K562 (cell line): ENCODE measurements around the gene ALDH6A1. TPM values are rescaled to one million over a fixed set of nuclear protein-coding genes. Genes with fewer than 3 reads are reported as not detected.

Experiments
- ATAC-seq: fragments of 200-7000 bp; cut with Tn5 transposase; 3 replicates; pipeline ENCODE4 v1.9.1; 2020; ENCODE audit warnings: moderate library complexity
- BruUV-seq: library from RNA; stranded (reverse); fragments of 400-500 nt; replicated peaks from 2 replicates; lab custom pipeline; 2021; lab: Mats Ljungman, UMichigan
- CTCF ChIA-PET: fragments of 300-600 bp; formaldehyde crosslinking; extraction: SDS; loops from one replicate; lab custom pipeline; 2021; ENCODE audit warnings: low intra/inter-chr PET ratio; lab: Yijun Ruan, JAX
- POLR2A ChIA-PET: fragments of 300-600, 350-650 bp; sonication (Branson Sonifier 250); formaldehyde crosslinking; extraction: SDS; loops from one replicate; lab custom pipeline; 2021; ENCODE audit warnings: antibody characterized with exemption, inconsistent platforms; lab: Yijun Ruan, JAX
- DNase-seq, 4 experiments: peaks; one replicate each; pipeline versions ENCODE4 v3.0.0 to v3.0.0-alpha.2; 2011 to 2018; ENCODE audit warnings: low spot score in 3 of 4, mixed read lengths in 3 of 4; ENCODE audit errors: extremely low read depth in 1 of 4
- FAIRE-seq: peaks from 2 replicates; lab custom pipeline; 2011; peaks lifted over from hg19 to GRCh38; lab: Jason Lieb, UNC
- H2AFZ ChIP-seq: 2 replicates; pipeline ENCODE4 v1.6.0; 2011; ENCODE audit warnings: low read depth, low read length, control low read depth, inconsistent platforms
- H3K27ac ChIP-seq: fragments of 200-600 bp; 3 replicates; pipeline ENCODE4 v1.8.0; 2011; ENCODE audit warnings: low read depth, mild to moderate bottlenecking, control low read depth, inconsistent platforms, low read length, moderate library complexity, mixed read lengths; ENCODE audit errors: extremely low read depth
- H3K27me3 ChIP-seq, 2 experiments: fragments of 300-600 bp in 1 of 2; 2 replicates in 1 of 2; 3 replicates in 1 of 2; pipeline versions ENCODE4 v1.6.0 to v1.8.0; 2011; ENCODE audit warnings: inconsistent platforms in 2 of 2, low read length in 2 of 2, mild to moderate bottlenecking in 1 of 2, mixed read lengths in 1 of 2, moderate library complexity in 1 of 2; ENCODE audit not compliant: control insufficient read depth in 2 of 2, insufficient read depth in 2 of 2
- H3K36me3 ChIP-seq: fragments of 300-600 bp; 3 replicates; pipeline ENCODE4 v1.8.0; 2011; ENCODE audit warnings: mild to moderate bottlenecking, low read length, inconsistent platforms; ENCODE audit not compliant: control insufficient read depth, insufficient read depth
- H3K4me1 ChIP-seq, 2 experiments: fragments of 200-600 bp in 1 of 2; replicated peaks in 1 of 2; 2 replicates in 1 of 2; 3 replicates in 1 of 2; pipeline versions ENCODE4 v1.5.1 to v1.8.0; 2011; ENCODE audit warnings: inconsistent platforms in 2 of 2, low read length in 2 of 2, mild to moderate bottlenecking in 1 of 2, mixed read lengths in 1 of 2, moderate library complexity in 1 of 2; ENCODE audit not compliant: control insufficient read depth in 2 of 2, insufficient read depth in 2 of 2
- H3K4me2 ChIP-seq: 2 replicates; pipeline ENCODE4 v1.6.1; 2011; ENCODE audit warnings: low read length, control low read depth, inconsistent platforms, mixed read lengths; ENCODE audit not compliant: insufficient read depth
- H3K4me3 ChIP-seq: fragments of 200-600 bp; sonication (generic), shearing (Covaris generic); 2 replicates; pipeline ENCODE4 v1.5.1; 2016; ENCODE audit warnings: control low read depth, inconsistent platforms
- H3K79me2 ChIP-seq: fragments of 200-600 bp; 3 replicates; pipeline ENCODE4 v1.8.0; 2011; ENCODE audit warnings: low read length, inconsistent platforms; ENCODE audit not compliant: control insufficient read depth, insufficient read depth
- H3K9ac ChIP-seq, 2 experiments: 2 replicates each; pipeline versions ENCODE4 v1.6.0 to v1.6.1; 2011; ENCODE audit warnings: low read depth in 2 of 2, low read length in 2 of 2, control low read depth in 1 of 2, inconsistent platforms in 1 of 2, mild to moderate bottlenecking in 1 of 2, mixed read lengths in 1 of 2; ENCODE audit not compliant: insufficient read depth in 1 of 2
- H3K9me1 ChIP-seq: one replicate; pipeline ENCODE4 v1.6.0; 2011; ENCODE audit warnings: inconsistent platforms, mild to moderate bottlenecking, low read length, moderate library complexity; ENCODE audit not compliant: control insufficient read depth, insufficient read depth
- H3K9me3 ChIP-seq: replicated peaks from 2 replicates; pipeline ENCODE4 v1.5.1; 2011; ENCODE audit warnings: low read depth, low read length, inconsistent platforms; ENCODE audit not compliant: control insufficient read depth, insufficient read depth
- H4K20me1 ChIP-seq: replicated peaks from 2 replicates; pipeline ENCODE4 v1.6.1; 2011; ENCODE audit warnings: low read length, inconsistent platforms, mixed read lengths; ENCODE audit not compliant: control insufficient read depth, insufficient read depth
- NONO ChIP-seq, 2 experiments: fragments of 200-400 bp in 1 of 2; fragments of 450-650 bp in 1 of 2; formaldehyde crosslinking in 1 of 2; IDR thresholded peaks; 2 replicates each; pipeline ENCODE4 v1.6.1; 2017; ENCODE audit warnings: low read depth in 2 of 2, mild to moderate bottlenecking in 2 of 2, moderate library complexity in 2 of 2, low read length in 1 of 2
- ZNF143 ChIP-seq: sonication (generic); formaldehyde crosslinking; IDR thresholded peaks from 2 replicates; pipeline ENCODE4 v1.9.0; 2022; ENCODE audit warnings: mild to moderate bottlenecking, missing genetic modification reagents
- WGBS: fragments of 100-300 bp; shearing (Covaris generic); methylation state at CpG from one replicate; pipeline ENCODE4 v1.1.6; 2016; ENCODE audit warnings: low coverage, mixed read lengths; ENCODE audit not compliant: insufficient coverage; ENCODE audit errors: missing lambda C conversion rate; 5-methylcytosine and 5-hydroxymethylcytosine counted together
- in situ Hi-C: fragments of 300-500 bp; cut with MboI; formaldehyde crosslinking; loops from 4 replicates; pipeline ENCODE4 v1.15.0; 2018; ENCODE audit warnings: inconsistent platforms, mixed read lengths
- intact Hi-C: fragments of 100-400 bp; cut with micrococcal nuclease; formaldehyde crosslinking; loops from 2 replicates; pipeline ENCODE4 v1.14.2; 2022
- polyA plus RNA-seq, 8 experiments: library from polyadenylated mRNA; depleted of rRNA in 4 of 8; stranded (reverse) in 5 of 8; unstranded in 3 of 8; fragments of >200 nt; fragmentation: Nextera tagmentation in 2 of 8; fragmentation: Illumina TruSeq in 1 of 8; extraction: Ambion mirVana in 2 of 8; extraction: Trizol in 1 of 8; gene quantifications; 2 replicates each; pipeline versions ENCODE4 v1.2.1 to v1.2.3, GENCODE V29; 2011 to 2014; ENCODE audit warnings: inconsistent platforms in 1 of 8, missing spikeins in 1 of 8
- total RNA-seq, 7 experiments: library from RNA; depleted of rRNA in 6 of 7; stranded (reverse); fragments of >200 nt in 6 of 7; fragmentation: Illumina TruSeq in 2 of 7; extraction: Trizol in 2 of 7; gene quantifications; 2 replicates each; pipeline versions ENCODE4 v1.2.1 to v1.2.3, GENCODE V29; 2011 to 2021; ENCODE audit warnings: low replicate concordance in 1 of 7

ALDH6A1 gene
- total and polyA plus RNA-seq, 9 of the 15 experiments (the other 6 are each of a cell fraction or from before 2014, with no cell fraction given), result 3.1 to 11.5 (median 4.6) TPM

DNA sequence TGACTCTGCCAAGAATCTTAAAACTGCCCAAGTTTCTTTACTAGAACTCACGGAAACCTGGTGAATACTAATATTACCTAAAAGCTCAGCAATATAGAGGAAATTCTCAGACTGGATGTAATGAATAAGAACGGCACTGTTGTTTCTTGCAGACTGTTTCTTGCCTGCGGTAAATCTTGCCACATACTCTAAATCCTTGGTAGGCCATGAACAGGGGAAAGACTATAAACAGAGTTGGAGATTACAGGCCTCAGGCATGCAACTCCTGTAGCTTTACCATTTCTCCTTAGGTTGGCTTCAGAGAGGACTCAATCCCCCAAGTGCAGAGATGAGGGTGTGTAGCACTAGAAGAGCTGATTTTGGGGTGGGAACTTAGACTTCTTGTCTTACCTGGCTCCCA is 1.1 kb downstream of the ALDH6A1 start:
- Histone ChIP-seq H3K79me2 (peaks cover 25% of the 10 kb centered on the region), H3K4me3 (peak overlapping the region; percentile 90; the same call in 1 of the 2 replicates), H3K27me3 (no peaks in the 10 kb centered on the region), H3K27ac (no peak overlapping the region), H3K9me1 (no peaks in the 10 kb centered on the region), H3K36me3 (no peaks in the 10 kb centered on the region), H3K9ac (peak overlapping the region in 1 of 2 experiments; percentile 81; a peak in 2 of 4 replicates), H3K9me3 (no peaks in the 10 kb centered on the region), H4K20me1 (no peaks in the 10 kb centered on the region), H2AFZ (0 out of 2 replicates have a peak overlapping the region, but pooled peaks have one; percentile 92), H3K4me2 (peak overlapping the region; percentile 93), H3K4me1 (peaks cover 6 to 10% of the 10 kb centered on the region in 2 experiments; a peak in 3 of 5 replicates)
- TF ChIP-seq NONO (IDR thresholded peaks at IDR 0.05; ENCODE audit: low read depth in 2 of 2, low read length in 1 of 2), result no peak
- ATAC-seq, result no peak
- intact Hi-C loops, result no loop called here
- ChIA-PET POLR2A (interaction anchor here (1.8 kb wide), 1 partner anchor 10 kb away, joined by 7 read pairs; no protein-coding TSS in a partner anchor), CTCF (no interaction called here)
- in situ Hi-C loops, result no loop called here
- WGBS, result 64% methylated on average over 3 of the region's 3 CpGs
- BruUV-seq, result no TSS peak
- no peak for FAIRE-seq
- DNase-seq, result no peak

DNA sequence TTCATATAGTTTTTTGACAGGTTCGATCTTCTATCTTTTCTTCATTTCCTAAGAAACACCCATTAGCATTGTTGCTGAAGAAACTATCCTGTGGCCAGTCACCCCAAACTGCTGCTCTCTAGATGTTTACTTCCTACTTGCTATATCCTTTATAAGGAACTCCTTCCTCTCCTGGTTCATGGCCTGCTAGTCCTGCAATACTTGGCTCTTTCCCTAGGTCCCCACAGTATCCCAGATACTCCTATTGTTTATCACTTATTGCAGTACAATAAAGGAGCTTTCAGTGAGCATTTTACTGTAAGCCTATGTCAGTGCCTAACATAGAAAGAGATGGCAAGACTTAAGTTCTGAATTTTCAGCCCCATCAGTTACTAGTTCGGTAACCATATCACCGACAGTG is 2.8 kb downstream of the ALDH6A1 start:
- no peak for TF ChIP-seq ZNF143 (CRISPR knock-in tag)
- no peaks in the 10 kb centered on the region for H3K9me1 ChIP-seq
- no TSS peak for BruUV-seq
- FAIRE-seq, result no peak
- H3K27me3 ChIP-seq, result no peaks in the 10 kb centered on the region
- H3K36me3 ChIP-seq, result no peaks in the 10 kb centered on the region
- peaks cover 10 to 17% of the 10 kb centered on the region in 2 experiments; a peak in 4 of 5 replicates for H3K4me1 ChIP-seq
- ATAC-seq, result no peak
- DNase-seq, result no peak
- no peak overlapping the region for H3K27ac ChIP-seq
- H3K9ac ChIP-seq, result no peak overlapping the region
- peaks cover 22% of the 10 kb centered on the region for H3K79me2 ChIP-seq
- POLR2A ChIA-PET, result interaction anchor here (0.7 kb wide), 1 partner anchor 199 kb away, joined by 3 read pairs; no protein-coding TSS in a partner anchor
- H3K4me2 ChIP-seq, result no peak overlapping the region
- intact Hi-C loops, result no loop called here
- no peak overlapping the region for H2AFZ ChIP-seq
- in situ Hi-C loops, result no loop called here
- no peak overlapping the region for H3K4me3 ChIP-seq
- H4K20me1 ChIP-seq, result no peaks in the 10 kb centered on the region
- H3K9me3 ChIP-seq, result no peaks in the 10 kb centered on the region
- WGBS, result 59% methylated on average over 3 of the region's 3 CpGs
- CTCF ChIA-PET, result no interaction called here
